ENCODE measurements around the gene RNASEH1. TPM values are rescaled to one million over a fixed set of nuclear protein-coding genes. Genes with fewer than 3 reads are reported as not detected.

RNASEH1 gene
- total and polyA plus RNA-seq, 2 of the 4 experiments (the other 2 are of a cell fraction): 23.5 to 23.7 TPM

DNA sequence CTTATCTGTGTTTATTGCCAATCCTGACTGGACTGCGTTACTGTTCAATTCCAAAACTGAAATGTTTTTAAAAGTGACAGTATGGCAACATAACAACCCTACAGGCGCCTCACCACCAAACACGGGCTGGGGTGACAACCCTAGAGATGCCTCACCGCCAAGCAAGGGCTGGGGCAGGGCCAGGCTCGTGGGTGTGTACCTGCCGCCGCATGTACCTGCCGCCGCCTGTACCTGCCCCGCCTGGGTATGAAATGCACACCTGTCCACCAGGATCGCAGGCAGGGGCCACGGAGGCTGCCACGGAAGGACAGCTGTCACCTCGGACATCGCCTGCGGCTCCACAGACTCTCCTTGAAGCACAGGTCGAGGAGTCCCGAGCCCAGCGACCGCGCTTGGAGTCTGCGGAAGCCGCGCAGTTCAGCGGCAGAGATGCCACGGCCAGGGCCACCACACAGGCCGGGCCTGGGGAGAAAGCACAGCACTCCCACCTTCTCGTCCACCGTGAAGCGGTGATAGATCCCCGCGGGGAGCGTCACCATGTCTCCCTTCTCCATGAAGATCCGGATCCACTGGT, 57.7 kb downstream of the RNASEH1 start:
- ATAC-seq (ENCODE audit: low read depth) (no peak), DNase-seq (no peak)
- Histone ChIP-seq H2AK9ac (replicated peaks; ENCODE audit: low read depth, low read length, poor library complexity) (peak overlapping the region; percentile 57), H3K27ac (ENCODE audit: insufficient read depth, low read length) (no peak overlapping the region), H3K9ac (ENCODE audit: low read depth, low read length) (no peak overlapping the region), H2BK120ac (ENCODE audit: low read depth, low read length) (no peak overlapping the region), H3K14ac (replicated peaks; ENCODE audit: low read depth, low read length) (no peak overlapping the region), H3K56ac (ENCODE audit: extremely low read depth, insufficient read depth, low read length) (no peak overlapping the region), H2BK15ac (ENCODE audit: low read depth, low read length) (no peak overlapping the region), H3K27me3 (ENCODE audit: control insufficient read depth, insufficient read depth, low read length) (no peaks in the 10 kb centered on the region), H3K4me1 (ENCODE audit: control insufficient read depth, insufficient read depth, low read length) (no peaks in the 10 kb centered on the region), H3K9me1 (ENCODE audit: insufficient read depth, low read length) (peaks cover 7% of the 10 kb centered on the region), H3K4me2 (ENCODE audit: low read depth, low read length) (no peak overlapping the region), H3K4ac (ENCODE audit: low read depth, low read length) (no peak overlapping the region), H2BK20ac (ENCODE audit: low read depth, low read length) (no peak overlapping the region), H4K5ac (ENCODE audit: low read depth, low read length) (no peak overlapping the region), H3K18ac (ENCODE audit: low read depth, low read length) (no peak overlapping the region), H3K36me3 (ENCODE audit: control insufficient read depth, insufficient read depth, low read length) (peaks cover 46% of the 10 kb centered on the region), H3K9me3 (ENCODE audit: control insufficient read depth, insufficient read depth, low read length) (no peaks in the 10 kb centered on the region), H2AK5ac (ENCODE audit: low read depth, low read length) (no peak overlapping the region), H4K91ac (ENCODE audit: insufficient read depth, low read depth, low read length) (no peak overlapping the region), H3K4me3 (ENCODE audit: insufficient read depth, low read depth, low read length) (no peak overlapping the region), H4K20me1 (ENCODE audit: insufficient read depth, low read length) (peaks cover 4% of the 10 kb centered on the region; the same call in 1 of the 2 replicates), H3K23ac (ENCODE audit: low read depth, low read length) (no peak overlapping the region), H4K8ac (ENCODE audit: low read depth in 2 of 2, low read length in 2 of 2) (no peak overlapping the region), H2BK5ac (ENCODE audit: low read depth, low read length, poor library complexity, severe bottlenecking) (no peak overlapping the region), H3K79me1 (ENCODE audit: low read depth in 1 of 2, low read length in 2 of 2) (peaks cover 11 to 35% of the 10 kb centered on the region in 2 experiments), H2AFZ (replicated peaks; ENCODE audit: low read length, poor library complexity) (no peak overlapping the region)
- in situ Hi-C loops (cut with MboI; ENCODE audit: low sequenced_read_pairs) (no loop called here), dilution Hi-C loops (cut with HindIII; ENCODE audit: low sequenced_read_pairs, unreplicated experiment) (no loop called here), intact Hi-C loops (cut with micrococcal nuclease) (no loop called here)
- POLR2A ChIA-PET (ENCODE audit: unreplicated experiment): no interaction called here
- CTCF ChIA-PET: no interaction called here
- WGBS, 2 experiments (ENCODE audit: extremely low coverage in 2 of 2, insufficient read length in 1 of 2): 98% methylated on average over 26 of the region's 34 CpGs; no CpG with 5 or more reads in 1 of the 2 experiments
- TF ChIP-seq BHLHE40 (IDR thresholded peaks at IDR 0.05; ENCODE audit: low read depth, low read length): no peak
- TF ChIP-seq MAZ (IDR thresholded peaks at IDR 0.05; ENCODE audit: borderline replicate concordance, low read depth, low read length): no peak
- TF ChIP-seq MAFK (IDR thresholded peaks at IDR 0.05; ENCODE audit: low read depth, low read length): no peak
- no peak for TF ChIP-seq CHD1 (IDR thresholded peaks at IDR 0.05; ENCODE audit: low read depth, low read length)
- no peak for TF ChIP-seq ELK1 (IDR thresholded peaks at IDR 0.05; ENCODE audit: borderline replicate concordance, low read depth, low read length)
- no peak for TF ChIP-seq POLR2A (IDR thresholded peaks at IDR 0.05; ENCODE audit: low read depth, low read length)
- no TSS peak for BruUV-seq (replicated peaks)
